Epithelial cell of esophagus (primary cell): ENCODE measurements around the gene ZAP70.

Experiments used
- DNase-seq: peaks from one replicate; pipeline ENCODE4 v3.0.0; 2010; ENCODE audit warnings: low read depth
- H3K4me3 ChIP-seq: 2 replicates; pipeline ENCODE4 v1.5.1; 2011; ENCODE audit warnings: mild to moderate bottlenecking, low read length, control low read depth
- TF ChIP-seq, protein P1 (sequence below): IDR thresholded peaks from 2 replicates; pipeline ENCODE4 v1.5.1; 2011; ENCODE audit warnings: low read depth, mild to moderate bottlenecking, low read length, control low read depth, inconsistent platforms; ENCODE audit not compliant: insufficient read depth; ENCODE audit errors: missing control alignments

The ZAP70 gene

DNA sequence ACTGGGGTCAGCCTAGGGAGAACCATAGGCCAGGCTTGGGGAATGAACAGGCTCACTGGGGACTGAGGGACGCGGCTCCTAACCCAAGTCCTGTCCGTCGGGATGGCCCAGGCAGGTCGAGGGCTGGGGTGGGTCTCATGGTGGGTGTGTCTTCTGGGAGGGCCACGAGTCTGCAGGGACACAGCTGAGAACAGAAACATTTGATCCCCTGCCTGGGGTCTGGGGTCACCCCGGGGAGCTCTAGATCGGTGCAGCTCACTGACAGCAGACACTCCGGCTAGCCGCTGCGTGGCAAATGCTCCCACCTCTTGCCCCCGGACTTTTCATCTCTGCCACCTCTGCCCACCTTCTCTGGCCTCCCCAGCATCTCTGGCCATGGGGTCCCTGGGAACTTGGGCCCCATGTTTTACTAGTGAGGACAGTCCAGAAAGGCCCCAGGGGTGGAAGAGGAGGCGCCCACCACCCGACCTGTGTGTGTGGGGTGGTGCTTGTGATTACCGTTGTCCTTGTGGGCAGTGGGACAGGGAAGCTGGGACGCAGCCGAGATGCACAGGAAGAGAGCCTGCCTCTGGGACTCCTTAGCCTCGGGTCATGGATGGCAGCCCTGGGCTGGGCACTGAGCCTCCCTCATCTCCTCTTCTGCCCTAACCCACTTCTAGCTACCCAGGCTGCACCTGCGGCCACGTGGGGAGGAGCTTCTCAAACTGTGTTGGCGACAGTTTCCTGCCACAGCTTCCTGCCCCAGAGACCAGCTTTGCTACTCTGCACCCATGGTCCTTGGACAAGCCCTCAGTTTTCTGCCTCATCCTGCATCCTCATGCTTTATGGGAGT is 4.9 kb downstream of the ZAP70 start:
- no peak overlapping the region for H3K4me3 ChIP-seq
- DNase-seq = no peak
- TF ChIP-seq, protein P1, sequence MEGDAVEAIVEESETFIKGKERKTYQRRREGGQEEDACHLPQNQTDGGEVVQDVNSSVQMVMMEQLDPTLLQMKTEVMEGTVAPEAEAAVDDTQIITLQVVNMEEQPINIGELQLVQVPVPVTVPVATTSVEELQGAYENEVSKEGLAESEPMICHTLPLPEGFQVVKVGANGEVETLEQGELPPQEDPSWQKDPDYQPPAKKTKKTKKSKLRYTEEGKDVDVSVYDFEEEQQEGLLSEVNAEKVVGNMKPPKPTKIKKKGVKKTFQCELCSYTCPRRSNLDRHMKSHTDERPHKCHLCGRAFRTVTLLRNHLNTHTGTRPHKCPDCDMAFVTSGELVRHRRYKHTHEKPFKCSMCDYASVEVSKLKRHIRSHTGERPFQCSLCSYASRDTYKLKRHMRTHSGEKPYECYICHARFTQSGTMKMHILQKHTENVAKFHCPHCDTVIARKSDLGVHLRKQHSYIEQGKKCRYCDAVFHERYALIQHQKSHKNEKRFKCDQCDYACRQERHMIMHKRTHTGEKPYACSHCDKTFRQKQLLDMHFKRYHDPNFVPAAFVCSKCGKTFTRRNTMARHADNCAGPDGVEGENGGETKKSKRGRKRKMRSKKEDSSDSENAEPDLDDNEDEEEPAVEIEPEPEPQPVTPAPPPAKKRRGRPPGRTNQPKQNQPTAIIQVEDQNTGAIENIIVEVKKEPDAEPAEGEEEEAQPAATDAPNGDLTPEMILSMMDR = no peak

DNA sequence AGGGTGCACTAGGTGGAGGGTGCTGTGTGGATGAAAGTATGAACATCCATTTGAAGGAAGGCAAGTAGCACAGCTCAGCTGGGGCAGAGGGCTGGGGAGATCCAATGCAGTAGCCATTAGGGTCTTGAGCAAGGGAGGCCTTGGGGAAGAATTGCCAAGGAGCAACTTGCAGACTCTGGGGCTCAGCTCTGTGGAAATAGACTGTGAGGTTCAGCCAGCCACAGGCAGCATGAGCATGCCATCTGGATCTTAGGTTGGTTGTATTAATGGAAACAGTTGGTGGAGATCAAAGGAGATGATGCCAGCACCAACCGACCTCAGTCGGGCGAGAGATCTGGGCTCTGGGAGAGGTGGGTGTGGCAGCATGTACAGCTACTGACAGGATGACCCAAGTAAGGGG is 5.6 kb downstream of the ZAP70 start:
- TF ChIP-seq, protein P1 = no peak
- no peak for DNase-seq
- H3K4me3 ChIP-seq = no peak overlapping the region

DNA sequence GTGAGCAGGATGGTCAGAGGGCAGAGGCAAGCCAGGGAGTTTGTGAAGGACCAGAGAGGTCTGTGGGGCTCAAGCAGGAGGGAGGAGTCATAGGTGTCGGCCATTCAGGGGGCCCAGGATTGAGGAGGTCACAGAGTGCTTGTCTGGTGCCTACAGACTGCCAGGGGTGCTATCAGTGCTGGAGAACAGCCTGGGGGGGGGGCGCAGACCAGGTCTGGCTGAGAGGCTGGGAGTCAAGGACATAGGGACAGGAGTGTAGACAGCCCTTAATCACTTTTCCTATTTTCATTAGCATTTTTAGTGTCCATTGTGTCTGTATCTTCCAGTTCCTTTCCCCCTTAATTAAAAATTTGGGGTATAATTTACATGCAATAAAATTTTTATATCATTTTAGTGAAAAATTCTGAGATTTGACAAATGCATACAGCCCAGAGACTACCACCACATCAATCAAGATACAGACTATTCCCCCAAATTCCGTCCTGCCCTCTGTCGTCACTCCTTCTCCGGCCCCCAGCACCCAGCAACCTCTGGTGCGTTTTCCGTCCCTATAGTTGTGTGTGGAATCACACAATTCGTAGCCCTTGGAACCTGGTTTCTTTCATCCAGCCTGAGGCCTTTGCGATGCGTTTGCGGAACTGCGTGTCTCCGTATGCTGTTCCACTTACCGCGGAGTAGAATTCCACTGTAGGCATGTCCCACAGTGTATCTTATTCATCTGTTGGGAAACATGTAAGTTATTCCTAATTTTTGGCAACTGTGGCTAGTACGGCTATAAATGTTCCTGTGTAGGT is 6.2 kb downstream of the ZAP70 start:
- no peak overlapping the region for H3K4me3 ChIP-seq
- TF ChIP-seq, protein P1 = no peak
- DNase-seq = no peak

DNA sequence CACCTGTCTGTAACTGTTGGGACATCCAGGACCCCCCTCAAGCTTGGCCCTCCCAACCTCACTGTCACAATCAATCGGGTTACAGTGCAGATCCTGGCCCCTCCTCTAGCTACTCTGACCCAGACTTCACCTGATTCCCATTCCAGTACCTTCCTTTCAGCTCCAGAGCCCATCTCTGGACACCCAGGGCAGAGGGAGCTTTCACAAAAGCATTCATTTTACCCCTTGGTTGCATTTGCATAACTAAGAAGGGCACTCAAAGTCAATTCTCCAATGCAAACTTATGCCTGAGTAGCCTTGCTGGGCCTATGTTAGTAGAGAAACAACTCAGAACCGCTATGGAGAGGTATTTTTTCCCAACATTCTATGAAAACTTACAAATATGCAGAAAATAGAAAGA is 7.4 kb downstream of the ZAP70 start:
- no peak for DNase-seq
- no peak overlapping the region for H3K4me3 ChIP-seq
- TF ChIP-seq, protein P1 = no peak

DNA sequence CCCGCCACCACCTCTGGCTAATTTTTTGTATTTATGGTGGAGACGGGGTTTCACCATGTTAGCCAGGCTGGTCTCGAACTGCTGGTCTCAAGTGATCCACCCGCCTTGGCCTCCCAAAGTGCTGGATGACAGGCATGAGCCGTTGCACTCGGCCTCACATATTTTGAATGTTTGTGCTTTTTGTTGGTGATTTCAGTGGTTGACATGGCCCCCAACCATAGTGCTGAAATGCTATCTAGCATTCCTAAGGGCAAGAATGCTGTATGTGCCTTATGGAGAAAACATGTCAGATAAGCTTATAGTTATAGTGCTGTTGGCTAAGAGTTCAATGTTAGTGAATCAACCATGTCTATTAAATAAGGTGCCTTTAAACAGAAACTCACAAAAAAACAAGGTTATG is 8.9 kb downstream of the ZAP70 start:
- TF ChIP-seq, protein P1 = no peak
- no peak overlapping the region for H3K4me3 ChIP-seq
- no peak for DNase-seq

DNA sequence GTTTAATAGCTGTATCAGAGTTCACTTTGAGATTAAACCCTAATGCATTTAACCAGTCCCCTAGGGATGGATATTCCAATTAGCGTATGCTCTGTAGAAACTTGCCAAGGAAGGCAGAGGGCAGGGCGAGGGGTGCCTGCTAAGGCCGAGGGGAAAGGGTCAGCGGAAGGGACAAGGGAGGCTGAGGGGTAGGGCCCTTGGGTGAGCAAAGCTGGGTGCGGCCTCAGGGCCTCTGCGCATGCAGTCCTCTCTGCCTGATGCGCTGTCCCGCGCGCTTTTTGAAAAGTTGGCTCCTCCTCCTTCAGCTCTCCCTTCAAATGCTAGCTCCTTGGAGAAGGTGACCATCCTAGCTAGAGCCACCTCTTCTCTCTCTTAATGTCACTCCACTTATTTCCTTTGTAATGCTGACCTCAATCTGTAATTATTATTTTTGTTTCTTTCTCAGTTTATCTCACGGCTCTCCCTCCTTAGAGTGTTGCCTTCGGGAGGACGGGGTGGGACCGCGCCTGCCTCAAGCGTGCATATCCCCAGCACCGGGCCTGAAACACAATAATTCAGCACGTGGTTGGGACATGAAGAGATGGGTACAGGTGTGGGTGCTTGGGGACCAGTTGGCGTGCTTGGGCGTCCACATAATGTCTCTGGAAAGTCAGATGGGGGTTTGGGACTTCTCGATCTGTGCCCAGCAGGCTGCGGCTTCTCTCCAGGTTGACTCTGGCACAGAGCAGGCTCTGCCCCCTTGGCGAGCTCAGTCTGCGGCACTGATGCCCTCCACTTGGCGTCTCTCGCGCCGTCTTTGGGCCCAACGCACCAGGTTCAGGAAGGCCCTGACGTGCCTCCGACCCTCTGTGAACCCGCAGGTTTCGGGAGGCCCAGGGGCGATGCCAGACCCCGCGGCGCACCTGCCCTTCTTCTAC is 10.0 kb downstream of the ZAP70 start:
- no peak for DNase-seq
- H3K4me3 ChIP-seq = no peak overlapping the region
- TF ChIP-seq, protein P1 = no peak
